HEK293 (cell line): ENCODE data around the gene PHPT1.

Experiments
- CTCF ChIA-PET: fragments of 350-600 bp; formaldehyde crosslinking; extraction: SDS; loops from one replicate; lab custom pipeline; 2021; ENCODE audit warnings: antibody characterized with exemption; lab: Yijun Ruan, JAX
- POLR2A ChIA-PET: fragments of 300-600 bp; formaldehyde crosslinking; extraction: SDS; loops from one replicate; lab custom pipeline; 2020; ENCODE audit warnings: antibody characterized with exemption, inconsistent platforms; lab: Yijun Ruan, JAX
- H3K27ac ChIP-seq: fragments of 200-500 bp; sonication (Bioruptor generic); 2 replicates; pipeline ENCODE4 v1.5.1; 2014; ENCODE audit warnings: low read depth, low read length, control low read depth, inconsistent platforms; ENCODE audit errors: extremely low read depth
- H3K36me3 ChIP-seq, 2 experiments: fragments of 200-500 bp in 1 of 2; sonication (Bioruptor generic) in 1 of 2; 1 replicate in 1 of 2; 2 replicates in 1 of 2; pipeline ENCODE4 v1.5.1; 2014 to 2017; ENCODE audit warnings: inconsistent platforms in 2 of 2, low read length in 2 of 2; ENCODE audit not compliant: control insufficient read depth in 2 of 2, insufficient read depth in 1 of 2
- H3K4me1 ChIP-seq: fragments of 200-500 bp; sonication (Bioruptor generic); 2 replicates; pipeline ENCODE4 v1.5.1; 2014; ENCODE audit warnings: mild to moderate bottlenecking, low read length, inconsistent platforms; ENCODE audit not compliant: control insufficient read depth, insufficient read depth
- H3K4me3 ChIP-seq: 2 replicates; pipeline ENCODE4 v1.5.1; 2011; ENCODE audit warnings: low read depth, mild to moderate bottlenecking, control low read depth, low read length, moderate library complexity
- H3K9me3 ChIP-seq: fragments of 200-500 bp; sonication (Bioruptor generic); 2 replicates; pipeline ENCODE4 v1.5.1; 2014; ENCODE audit warnings: low read depth, low read length, inconsistent platforms; ENCODE audit not compliant: control insufficient read depth, insufficient read depth
- EGR2 ChIP-seq: fragments of 450-650 bp; formaldehyde crosslinking; IDR thresholded peaks from 2 replicates; pipeline ENCODE4 v1.5.1; 2016; ENCODE audit warnings: low read depth, missing biosample characterization, missing genetic modification characterization
- KLF16 ChIP-seq: fragments of 450-650 bp; formaldehyde crosslinking; IDR thresholded peaks from 2 replicates; pipeline ENCODE4 v1.5.1; 2017; ENCODE audit warnings: missing biosample characterization, missing genetic modification characterization
- REST ChIP-seq: fragments of 450-650 bp; formaldehyde crosslinking; IDR thresholded peaks from 2 replicates; pipeline ENCODE4 v1.5.1; 2016; ENCODE audit warnings: missing biosample characterization, missing genetic modification characterization
- SALL2 ChIP-seq: fragments of 450-650 bp; formaldehyde crosslinking; IDR thresholded peaks from 2 replicates; pipeline ENCODE4 v1.5.0; 2017; ENCODE audit warnings: missing biosample characterization, mild to moderate bottlenecking, missing genetic modification characterization, borderline replicate concordance
- SCRT2 ChIP-seq: fragments of 450-650 bp; formaldehyde crosslinking; IDR thresholded peaks from 2 replicates; pipeline ENCODE4 v1.5.1; 2016; ENCODE audit warnings: missing biosample characterization, missing genetic modification characterization
- SP2 ChIP-seq: fragments of 450-650 bp; formaldehyde crosslinking; IDR thresholded peaks from 2 replicates; pipeline ENCODE4 v1.5.1; 2016; ENCODE audit warnings: missing biosample characterization, missing genetic modification characterization
- YY2 ChIP-seq: fragments of 450-650 bp; formaldehyde crosslinking; IDR thresholded peaks from 2 replicates; pipeline ENCODE4 v1.5.1; 2016; ENCODE audit warnings: missing biosample characterization, missing genetic modification characterization
- ZNF274 ChIP-seq, 2 experiments: fragments of 200-500 bp in 1 of 2; fragments of 450-650 bp in 1 of 2; sonication (Bioruptor generic) in 1 of 2; formaldehyde crosslinking in 1 of 2; IDR thresholded peaks; 2 replicates each; pipeline versions ENCODE4 v1.5.1 to v1.6.1; 2014 to 2016; ENCODE audit warnings: borderline replicate concordance in 1 of 2, inconsistent platforms in 1 of 2, low read length in 1 of 2, missing biosample characterization in 1 of 2, missing genetic modification characterization in 1 of 2
- ZNF48 ChIP-seq: fragments of 450-650 bp; formaldehyde crosslinking; IDR thresholded peaks from 2 replicates; pipeline ENCODE4 v1.5.1; 2016; ENCODE audit warnings: missing biosample characterization, missing genetic modification characterization
- ZNF501 ChIP-seq: fragments of 450-650 bp; formaldehyde crosslinking; IDR thresholded peaks from 2 replicates; pipeline ENCODE4 v1.5.1; 2016; ENCODE audit warnings: missing biosample characterization, missing genetic modification characterization
- ZNF514 ChIP-seq: fragments of 450-650 bp; formaldehyde crosslinking; IDR thresholded peaks from 2 replicates; pipeline ENCODE4 v1.5.1; 2016; ENCODE audit warnings: missing biosample characterization, missing genetic modification characterization
- ZNF629 ChIP-seq: fragments of 450-650 bp; formaldehyde crosslinking; IDR thresholded peaks from 2 replicates; pipeline ENCODE4 v1.5.1; 2017; ENCODE audit warnings: missing biosample characterization, missing genetic modification characterization
- ZNF660 ChIP-seq: fragments of 450-650 bp; IDR thresholded peaks from 2 replicates; pipeline ENCODE4 v1.5.1; 2018; ENCODE audit warnings: missing biosample characterization, mild to moderate bottlenecking, missing genetic modification characterization
- ZNF791 ChIP-seq: fragments of 450-650 bp; formaldehyde crosslinking; IDR thresholded peaks from 2 replicates; pipeline ENCODE4 v1.5.1; 2016; ENCODE audit warnings: missing biosample characterization, missing genetic modification characterization
- ZNF837 ChIP-seq: fragments of 450-650 bp; formaldehyde crosslinking; IDR thresholded peaks from 2 replicates; pipeline ENCODE4 v1.5.1; 2016; ENCODE audit warnings: missing biosample characterization, missing genetic modification characterization
- ZSCAN23 ChIP-seq: fragments of 450-650 bp; formaldehyde crosslinking; IDR thresholded peaks from 2 replicates; pipeline ENCODE4 v1.5.1; 2016; ENCODE audit warnings: missing biosample characterization, missing genetic modification characterization
- ZSCAN4 ChIP-seq: fragments of 450-650 bp; formaldehyde crosslinking; IDR thresholded peaks from 2 replicates; pipeline ENCODE4 v1.5.1; 2017; ENCODE audit warnings: missing biosample characterization, missing genetic modification characterization
- TF ChIP-seq, protein P1 (sequence below): fragments of 450-650 bp; formaldehyde crosslinking; IDR thresholded peaks from 2 replicates; pipeline ENCODE4 v1.5.1; 2016; ENCODE audit warnings: missing biosample characterization, missing genetic modification characterization
- TF ChIP-seq, protein P2 (sequence below): fragments of 450-650 bp; formaldehyde crosslinking; IDR thresholded peaks from 2 replicates; pipeline ENCODE4 v1.5.1; 2017; ENCODE audit warnings: missing biosample characterization, missing genetic modification characterization

PHPT1 gene

GRCh38 chr9:136826188-136826541, 23.0 kb upstream of the PHPT1 start:
- TF ChIP-seq SALL2 (tag by site-specific recombination) (no peak), ZNF274 (IDR thresholded peaks at IDR 0.05; ENCODE audit: low read length) (no peak), ZNF274 (tag by site-specific recombination; IDR thresholded peaks at IDR 0.05; ENCODE audit: borderline replicate concordance) (no peak), YY2 (tag by site-specific recombination) (no peak), EGR2 (tag by site-specific recombination) (no peak), ZSCAN4 (tag by site-specific recombination) (no peak), ZNF660 (tag by site-specific recombination) (no peak), SP2 (tag by site-specific recombination) (no peak), ZNF514 (no peak)
- TF ChIP-seq, protein P1, sequence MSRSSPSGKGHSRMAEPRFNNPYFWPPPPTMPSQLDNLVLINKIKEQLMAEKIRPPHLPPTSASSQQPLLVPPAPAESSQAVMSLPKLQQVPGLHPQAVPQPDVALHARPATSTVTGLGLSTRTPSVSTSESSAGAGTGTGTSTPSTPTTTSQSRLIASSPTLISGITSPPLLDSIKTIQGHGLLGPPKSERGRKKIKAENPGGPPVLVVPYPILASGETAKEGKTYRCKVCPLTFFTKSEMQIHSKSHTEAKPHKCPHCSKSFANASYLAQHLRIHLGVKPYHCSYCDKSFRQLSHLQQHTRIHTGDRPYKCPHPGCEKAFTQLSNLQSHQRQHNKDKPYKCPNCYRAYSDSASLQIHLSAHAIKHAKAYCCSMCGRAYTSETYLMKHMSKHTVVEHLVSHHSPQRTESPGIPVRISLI (tag by site-specific recombination), result no peak
- no peak overlapping the region for H3K4me3 ChIP-seq
- ChIA-PET POLR2A (no interaction called here), CTCF (interaction anchor here (0.6 to 1.3 kb wide), 4 partner anchors 16 to 121 kb away, joined by 3 read pairs; partner anchors contain the start of genes AJM1 and RABL6)
- no peak overlapping the region for H3K27ac ChIP-seq
- H3K4me1 ChIP-seq, result no peaks in the 10 kb centered on the region
- H3K36me3 ChIP-seq, result peaks cover 0 to 76% of the 10 kb centered on the region in 2 experiments; a peak in 1 of 3 replicates
- H3K9me3 ChIP-seq, result no peaks in the 10 kb centered on the region

- TF ChIP-seq KLF16 (no peak), SCRT2 (tag by site-specific recombination) (peak; percentile 80)
- TF ChIP-seq, all 188 proteins: peak for 1
- H3K4me3 ChIP-seq, result no peak overlapping the region
- peaks cover 0 to 84% of the 10 kb centered on the region in 2 experiments; a peak in 1 of 3 replicates for H3K36me3 ChIP-seq
- ChIA-PET POLR2A (interaction anchor here (0.6 kb wide), 1 partner anchor 24 kb away, joined by 3 read pairs; no protein-coding TSS in a partner anchor), CTCF (interaction anchor here (0.6 to 1.4 kb wide), 5 partner anchors 15 to 122 kb away, joined by 3 to 5 read pairs (median 3); partner anchors contain the start of genes AJM1 and RABL6)
- no peaks in the 10 kb centered on the region for H3K9me3 ChIP-seq
- no peak overlapping the region for H3K27ac ChIP-seq
- H3K4me1 ChIP-seq, result no peaks in the 10 kb centered on the region
These were observed 22.3 kb upstream of the PHPT1 start for GRCh38 chr9:136826703-136827582.

GRCh38 chr9:136827794-136828473, 21.3 kb upstream of the PHPT1 start:
- Histone ChIP-seq H3K9me3 (no peaks in the 10 kb centered on the region), H3K4me3 (no peak overlapping the region), H3K36me3 (peaks cover 0 to 93% of the 10 kb centered on the region in 2 experiments; a peak in 1 of 3 replicates), H3K4me1 (no peaks in the 10 kb centered on the region), H3K27ac (no peak overlapping the region)
- CTCF ChIA-PET, result interaction anchor here (0.6 to 1.4 kb wide), 4 partner anchors 15 to 867 kb away, joined by 4 to 5 read pairs (median 5); partner anchors contain the start of genes AJM1 and UBAC1
- POLR2A ChIA-PET, result interaction anchor here (0.6 kb wide), 1 partner anchor 25 kb away, joined by 3 read pairs; no protein-coding TSS in a partner anchor
- TF ChIP-seq ZNF629 (tag by site-specific recombination) (no peak), REST (no peak), ZNF501 (tag by site-specific recombination) (no peak), ZNF791 (no peak), ZNF514 (no peak), SCRT2 (tag by site-specific recombination) (no peak), KLF16 (no peak), ZSCAN23 (tag by site-specific recombination) (no peak), ZNF48 (tag by site-specific recombination) (no peak), ZNF837 (tag by site-specific recombination) (no peak)
- TF ChIP-seq, protein P2, sequence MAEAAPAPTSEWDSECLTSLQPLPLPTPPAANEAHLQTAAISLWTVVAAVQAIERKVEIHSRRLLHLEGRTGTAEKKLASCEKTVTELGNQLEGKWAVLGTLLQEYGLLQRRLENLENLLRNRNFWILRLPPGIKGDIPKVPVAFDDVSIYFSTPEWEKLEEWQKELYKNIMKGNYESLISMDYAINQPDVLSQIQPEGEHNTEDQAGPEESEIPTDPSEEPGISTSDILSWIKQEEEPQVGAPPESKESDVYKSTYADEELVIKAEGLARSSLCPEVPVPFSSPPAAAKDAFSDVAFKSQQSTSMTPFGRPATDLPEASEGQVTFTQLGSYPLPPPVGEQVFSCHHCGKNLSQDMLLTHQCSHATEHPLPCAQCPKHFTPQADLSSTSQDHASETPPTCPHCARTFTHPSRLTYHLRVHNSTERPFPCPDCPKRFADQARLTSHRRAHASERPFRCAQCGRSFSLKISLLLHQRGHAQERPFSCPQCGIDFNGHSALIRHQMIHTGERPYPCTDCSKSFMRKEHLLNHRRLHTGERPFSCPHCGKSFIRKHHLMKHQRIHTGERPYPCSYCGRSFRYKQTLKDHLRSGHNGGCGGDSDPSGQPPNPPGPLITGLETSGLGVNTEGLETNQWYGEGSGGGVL (tag by site-specific recombination), result no peak
